A673 (cell line): ENCODE results near the gene WNT6.

Source experiments
- CTCF ChIP-seq: fragments of 300-800, 200-600 bp; sonication (generic); conservative IDR thresholded peaks from 2 replicates; pipeline ENCODE4 v1.5.1; 2017; ENCODE audit warnings: low read depth, mild to moderate bottlenecking, antibody characterized with exemption, low read length, moderate library complexity, mixed read lengths
- EZH2 ChIP-seq: fragments of 200-600 bp; sonication (generic); IDR thresholded peaks from 2 replicates; pipeline ENCODE4 v1.6.1; 2017; ENCODE audit warnings: borderline replicate concordance, low read depth, mild to moderate bottlenecking, mixed read lengths, antibody characterized with exemption, low read length; ENCODE audit not compliant: poor library complexity, severe bottlenecking

GRCh38 chr2:218877891-218878290, 18.3 kb downstream of the WNT6 start:
- TF ChIP-seq CTCF = no peak
- no peak for TF ChIP-seq EZH2
